CD8-positive, alpha-beta memory T cell (primary cell): Measurements from ENCODE around the gene WDR54. TPM values are rescaled to one million over a fixed set of nuclear protein-coding genes. Genes with fewer than 3 reads are reported as not detected.
"Not testable (repeated sequence)": the region's sequence is repeated elsewhere in the genome, so short reads cannot be mapped to it uniquely, and the experiment has no call there.

Source experiments
- CTCF ChIA-PET: fragments of 350-600 bp; sonication (Branson Sonifier 250); formaldehyde crosslinking; loops from one replicate; lab custom pipeline; 2021; ENCODE audit warnings: antibody characterized with exemption; lab: Charles Lee
- POLR2A ChIA-PET: fragments of 350-600 bp; sonication (Branson Sonifier 250); formaldehyde crosslinking; loops from one replicate; lab custom pipeline; 2021; ENCODE audit warnings: antibody characterized with exemption; lab: Charles Lee
- DNase-seq, 5 donors: peaks; one replicate each; pipeline versions ENCODE4 v3.0.0 to v3.0.0-alpha.2; 2020 to 2022; ENCODE audit warnings: mixed read lengths in 1 of 5
- H3K27ac ChIP-seq: one replicate; pipeline ENCODE4 v1.7.0; 2013; ENCODE audit warnings: low read depth, mild to moderate bottlenecking, low read length, moderate library complexity
- H3K27me3 ChIP-seq: 2 replicates; pipeline ENCODE4 v1.7.0; 2013; ENCODE audit warnings: low read length, mild to moderate bottlenecking; ENCODE audit not compliant: insufficient read depth, poor library complexity, severe bottlenecking
- H3K36me3 ChIP-seq: 2 replicates; pipeline ENCODE4 v1.7.0; 2013; ENCODE audit warnings: mild to moderate bottlenecking, low read length, moderate library complexity; ENCODE audit not compliant: insufficient read depth
- H3K4me1 ChIP-seq: 2 replicates; pipeline ENCODE4 v1.7.0; 2013; ENCODE audit warnings: mild to moderate bottlenecking, low read length, moderate library complexity; ENCODE audit not compliant: insufficient read depth
- H3K4me3 ChIP-seq: 2 replicates; pipeline ENCODE4 v1.7.0; 2013; ENCODE audit warnings: mild to moderate bottlenecking, low read length
- H3K9me3 ChIP-seq: 2 replicates; pipeline ENCODE4 v1.7.0; 2013; ENCODE audit warnings: mild to moderate bottlenecking, low read length
- H3K27ac Mint-ChIP-seq, 8 donors: one replicate each; pipeline ENCODE4 v1.8.0; 2020 to 2021; ENCODE audit warnings: mixed read lengths in 8 of 8, mild to moderate bottlenecking in 6 of 8, inconsistent platforms in 3 of 8, moderate library complexity in 3 of 8
- H3K27me3 Mint-ChIP-seq, 2 donors: one replicate each; pipeline ENCODE4 v1.8.0; 2020 to 2021; ENCODE audit warnings: mixed read lengths in 2 of 2, mild to moderate bottlenecking in 1 of 2, moderate library complexity in 1 of 2
- H3K36me3 Mint-ChIP-seq, 3 donors: one replicate each; pipeline ENCODE4 v1.8.0; 2020 to 2021; ENCODE audit warnings: mixed read lengths in 3 of 3, inconsistent platforms in 1 of 3, mild to moderate bottlenecking in 1 of 3
- H3K4me1 Mint-ChIP-seq, 3 donors: one replicate each; pipeline ENCODE4 v1.8.0; 2020 to 2021; ENCODE audit warnings: mixed read lengths in 3 of 3, inconsistent platforms in 1 of 3, mild to moderate bottlenecking in 1 of 3
- H3K4me3 Mint-ChIP-seq, 7 donors: one replicate each; pipeline ENCODE4 v1.8.0; 2020 to 2021; ENCODE audit warnings: mixed read lengths in 7 of 7, mild to moderate bottlenecking in 6 of 7, moderate library complexity in 4 of 7, inconsistent platforms in 2 of 7
- H3K9me3 Mint-ChIP-seq, 5 donors: one replicate each; pipeline ENCODE4 v1.8.0; 2020 to 2022; ENCODE audit warnings: mixed read lengths in 5 of 5, mild to moderate bottlenecking in 3 of 5, moderate library complexity in 2 of 5, inconsistent platforms in 1 of 5
- polyA plus RNA-seq: library from polyadenylated mRNA; unstranded; fragments of 300-500 nt; fragmentation: Illumina TruSeq; gene quantifications from one replicate; pipeline ENCODE4 v1.2.3, GENCODE V29; 2021
- total RNA-seq, 2 experiments: library from RNA; stranded (reverse); gene quantifications; one replicate each; pipeline ENCODE4 v1.2.3, GENCODE V29; 2021

WDR54 gene
- total and polyA plus RNA-seq, 3 experiments from 2014 or later = 55.5 to 86.6 (median 75.5) TPM

DNA sequence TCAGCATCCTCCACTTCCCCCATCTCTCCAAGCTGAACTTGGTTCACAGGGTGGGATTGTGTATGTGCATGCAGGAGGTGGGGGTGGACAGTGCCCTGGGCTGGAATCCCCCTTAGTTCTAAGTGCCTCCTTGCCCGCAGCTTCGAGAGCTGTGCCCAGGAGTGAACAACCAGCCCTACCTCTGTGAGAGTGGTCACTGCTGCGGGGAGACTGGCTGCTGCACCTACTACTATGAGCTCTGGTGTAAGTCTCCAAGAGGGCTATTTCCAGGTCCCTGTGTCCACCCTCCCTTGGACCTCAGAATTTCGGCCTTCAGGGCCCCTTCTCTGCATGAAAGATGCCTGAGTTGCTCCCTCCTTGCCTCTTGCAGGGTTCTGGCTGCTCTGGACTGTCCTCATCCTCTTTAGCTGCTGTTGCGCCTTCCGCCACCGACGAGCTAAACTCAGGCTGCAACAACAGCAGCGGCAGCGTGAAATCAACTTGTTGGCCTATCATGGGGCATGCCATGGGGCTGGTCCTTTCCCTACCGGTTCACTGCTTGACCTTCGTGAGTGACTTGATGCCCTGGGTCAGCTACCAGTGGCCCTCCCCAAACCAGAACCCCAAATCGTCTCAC lies 38.1 kb downstream of the WDR54 start:
- not testable (repeated sequence) for H3K27me3 Mint-ChIP-seq, H3K27ac ChIP-seq, DNase-seq, H3K36me3 ChIP-seq, H3K9me3 Mint-ChIP-seq, H3K9me3 ChIP-seq, H3K4me3 ChIP-seq, H3K27me3 ChIP-seq
- ChIA-PET POLR2A (interaction anchor here (2.7 to 3.8 kb wide), 2 partner anchors 8 to 12 kb away, joined by 32 to 54 read pairs; partner anchors contain the start of gene MRPL53), CTCF (interaction anchor here (1.0 to 5.8 kb wide), 2 partner anchors 23 kb away, joined by 5 to 83 read pairs; partner anchors contain the start of genes CCDC142 and TTC31)
- H3K4me1 Mint-ChIP-seq = peaks cover 51 to 67% (median 61%) of the 10 kb centered on the region in 3 donors
- peak overlapping the region; percentile 87 to 98 (median 92) for H3K4me3 Mint-ChIP-seq
- peak overlapping the region in 7 of 8 donors; percentile 55 to 100 (median 97) for H3K27ac Mint-ChIP-seq
- H3K4me1 ChIP-seq = peaks cover 38% of the 10 kb centered on the region
- H3K36me3 Mint-ChIP-seq = peaks cover 0 to 44% (median 0%) of the 10 kb centered on the region in 3 donors

DNA sequence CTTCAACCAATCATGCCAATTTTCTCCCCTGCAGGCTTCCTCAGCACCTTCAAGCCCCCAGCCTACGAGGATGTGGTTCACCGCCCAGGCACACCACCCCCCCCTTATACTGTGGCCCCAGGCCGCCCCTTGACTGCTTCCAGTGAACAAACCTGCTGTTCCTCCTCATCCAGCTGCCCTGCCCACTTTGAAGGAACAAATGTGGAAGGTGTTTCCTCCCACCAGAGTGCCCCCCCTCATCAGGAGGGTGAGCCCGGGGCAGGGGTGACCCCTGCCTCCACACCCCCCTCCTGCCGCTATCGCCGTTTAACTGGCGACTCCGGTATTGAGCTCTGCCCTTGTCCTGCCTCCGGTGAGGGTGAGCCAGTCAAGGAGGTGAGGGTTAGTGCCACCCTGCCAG lies 38.7 kb downstream of the WDR54 start:
- H3K27me3 ChIP-seq, DNase-seq, H3K4me3 ChIP-seq, H3K36me3 ChIP-seq, H3K27ac ChIP-seq, H3K9me3 Mint-ChIP-seq, H3K27me3 Mint-ChIP-seq, POLR2A ChIA-PET, H3K9me3 ChIP-seq: not testable (repeated sequence)
- peaks cover 37% of the 10 kb centered on the region for H3K4me1 ChIP-seq
- H3K27ac Mint-ChIP-seq = peak overlapping the region in 6 of 8 donors; percentile 40 to 100 (median 81)
- H3K4me1 Mint-ChIP-seq = peaks cover 46 to 64% (median 56%) of the 10 kb centered on the region in 3 donors
- peaks cover 0 to 42% (median 0%) of the 10 kb centered on the region in 3 donors for H3K36me3 Mint-ChIP-seq
- H3K4me3 Mint-ChIP-seq = peak overlapping the region in 5 of 7 donors; percentile 44 to 96 (median 90)
- CTCF ChIA-PET = interaction anchor here (1.0 kb wide), 1 partner anchor 22 kb away, joined by 5 read pairs; the partner anchor contains the start of genes CCDC142 and TTC31

DNA sequence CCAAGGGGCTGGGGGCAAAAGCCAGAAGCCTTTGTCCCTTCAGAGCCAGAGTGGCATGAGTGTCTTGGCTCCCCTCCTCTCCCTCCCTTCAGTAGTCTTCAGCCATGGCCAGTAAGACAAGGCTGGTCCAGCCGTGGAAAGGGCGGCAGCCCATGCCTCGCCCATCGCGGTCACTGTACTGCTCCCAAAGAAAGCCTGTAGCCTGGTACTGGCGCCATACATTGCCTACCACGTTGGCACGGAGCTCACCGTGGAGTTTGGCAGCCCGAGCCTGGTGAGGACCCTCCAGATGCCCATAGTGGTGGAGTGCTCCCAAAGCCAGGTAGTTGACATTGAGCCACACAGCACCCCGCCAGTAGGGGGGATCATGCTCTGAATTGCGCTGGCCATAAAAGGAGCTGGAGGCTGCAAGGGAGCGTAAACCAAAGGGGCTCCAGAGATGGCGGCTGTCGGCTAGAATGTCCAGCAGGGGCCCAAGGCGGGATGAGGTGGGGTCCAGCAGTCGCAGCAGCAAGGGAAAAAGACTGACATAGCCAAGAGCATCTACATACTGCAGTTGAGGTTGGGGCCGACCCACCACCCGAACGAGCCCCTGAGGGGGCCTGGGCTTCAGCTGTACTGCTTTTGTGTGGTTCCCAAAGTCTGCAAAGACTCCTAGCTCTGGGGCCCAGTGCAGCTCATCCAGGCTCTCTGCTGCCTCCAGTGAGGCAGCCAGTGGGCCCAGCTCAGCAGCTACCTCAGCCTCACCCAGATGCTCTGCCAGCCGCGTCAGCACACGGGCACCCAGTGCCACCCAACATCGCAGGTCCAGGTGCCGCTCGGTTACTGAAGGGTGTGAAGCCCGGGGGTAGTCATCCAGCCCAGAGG lies 39.9 kb downstream of the WDR54 start:
- Mint-ChIP-seq H3K36me3 (peaks cover 0 to 41% (median 0%) of the 10 kb centered on the region in 3 donors), H3K4me1 (peaks cover 41 to 62% (median 54%) of the 10 kb centered on the region in 3 donors), H3K9me3 (no peaks in the 10 kb centered on the region), H3K27me3 (peaks cover 0 to 2% of the 10 kb centered on the region in 2 donors), H3K27ac (peak overlapping the region in 3 of 8 donors; percentile 15 to 40 (median 24)), H3K4me3 (peak overlapping the region in 4 of 7 donors; percentile 8 to 73 (median 36))
- peaks cover 25% of the 10 kb centered on the region for H3K4me1 ChIP-seq
- H3K9me3 ChIP-seq = no peaks in the 10 kb centered on the region
- POLR2A ChIA-PET = interaction anchor here (0.5 to 0.6 kb wide), 2 partner anchors 18 to 29 kb away, joined by 3 to 7 read pairs; no protein-coding TSS in a partner anchor
- DNase-seq = no peak
- CTCF ChIA-PET = interaction anchor here (1.0 to 1.6 kb wide), 2 partner anchors 13 to 20 kb away, joined by 4 to 7 read pairs; no protein-coding TSS in a partner anchor
- no peak overlapping the region for H3K4me3 ChIP-seq
- H3K27ac ChIP-seq = no peak overlapping the region
- H3K36me3 ChIP-seq = peaks cover 4% of the 10 kb centered on the region
- no peaks in the 10 kb centered on the region for H3K27me3 ChIP-seq

DNA sequence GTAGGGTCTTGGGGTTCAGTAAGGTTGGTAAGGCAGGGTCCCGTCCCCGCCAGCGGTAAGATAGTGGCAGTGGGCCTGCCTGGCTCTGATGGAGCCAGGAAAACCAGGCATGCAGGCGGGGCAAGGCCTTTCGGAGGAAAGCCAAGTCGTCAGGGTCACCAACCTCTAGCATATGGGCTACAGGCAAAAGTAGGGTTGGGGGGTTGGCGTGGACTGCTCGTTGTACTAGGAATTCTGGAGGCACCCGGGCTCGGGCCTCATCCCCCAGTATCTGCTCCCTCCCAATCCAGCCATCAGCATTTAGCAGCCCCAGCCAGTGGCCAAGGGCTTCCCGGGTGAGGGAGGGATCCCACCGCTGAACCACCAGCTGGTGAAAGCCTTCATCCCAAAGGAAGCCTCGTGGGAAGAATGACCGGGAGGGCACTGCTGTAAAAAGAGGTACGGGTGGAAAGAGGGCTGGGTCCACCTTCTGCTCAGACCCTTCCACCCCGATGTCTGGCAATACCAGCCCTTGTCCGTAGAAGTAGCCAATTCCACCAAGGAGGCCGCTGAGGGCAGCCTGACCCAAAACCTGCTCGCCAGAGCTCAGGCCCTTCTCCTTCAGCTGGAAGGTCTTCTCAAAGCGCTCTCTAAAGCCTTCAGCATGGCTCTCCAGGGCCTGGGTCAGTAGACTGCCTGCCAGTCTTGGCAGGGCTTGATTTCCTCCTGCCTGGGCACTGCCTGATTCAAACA lies 40.7 kb downstream of the WDR54 start:
- Histone ChIP-seq H3K27me3 (no peaks in the 10 kb centered on the region), H3K4me1 (peaks cover 18% of the 10 kb centered on the region), H3K27ac (no peak overlapping the region), H3K36me3 (peaks cover 4% of the 10 kb centered on the region), H3K4me3 (no peak overlapping the region), H3K9me3 (no peaks in the 10 kb centered on the region)
- Mint-ChIP-seq H3K4me1 (peaks cover 33 to 54% (median 46%) of the 10 kb centered on the region in 3 donors), H3K4me3 (peak overlapping the region in 2 of 7 donors; percentile 44 to 99), H3K36me3 (peaks cover 0 to 40% (median 0%) of the 10 kb centered on the region in 3 donors), H3K27me3 (peaks cover 0 to 2% of the 10 kb centered on the region in 2 donors), H3K9me3 (no peaks in the 10 kb centered on the region), H3K27ac (peak overlapping the region in 3 of 8 donors; percentile 72 to 99 (median 77))
- DNase-seq = no peak
- CTCF ChIA-PET = interaction anchor here (0.8 to 1.6 kb wide), 3 partner anchors 11 to 19 kb away, joined by 3 to 7 read pairs (median 4); partner anchors contain the start of gene MRPL53
- POLR2A ChIA-PET = interaction anchor here (0.5 kb wide), 1 partner anchor 19 kb away, joined by 3 read pairs; no protein-coding TSS in a partner anchor

DNA sequence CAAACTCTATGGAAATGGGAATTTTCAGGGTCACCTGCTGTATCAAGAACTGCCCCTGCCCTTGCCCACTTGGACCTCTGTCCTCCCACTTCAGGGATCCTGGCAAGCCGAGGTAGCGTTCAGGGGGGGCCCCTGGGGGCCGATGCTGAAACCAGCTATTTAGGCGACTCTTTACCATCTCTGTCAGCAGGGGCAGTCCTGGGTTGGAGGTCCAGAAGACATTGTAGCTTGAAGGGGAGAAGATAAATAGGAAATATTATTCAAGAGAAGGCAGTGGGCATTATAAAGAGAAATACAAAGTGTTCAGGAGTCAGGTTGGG lies 41.2 kb downstream of the WDR54 start:
- no peaks in the 10 kb centered on the region for H3K9me3 ChIP-seq
- Mint-ChIP-seq H3K4me3 (peak overlapping the region; percentile 53 to 99 (median 73)), H3K27ac (peak overlapping the region in 5 of 8 donors; percentile 48 to 99 (median 72)), H3K36me3 (peaks cover 0 to 36% (median 0%) of the 10 kb centered on the region in 3 donors), H3K27me3 (peaks cover 0 to 2% of the 10 kb centered on the region in 2 donors), H3K4me1 (peaks cover 30 to 53% (median 45%) of the 10 kb centered on the region in 3 donors), H3K9me3 (no peaks in the 10 kb centered on the region)
- no peaks in the 10 kb centered on the region for H3K27me3 ChIP-seq
- peaks cover 18% of the 10 kb centered on the region for H3K4me1 ChIP-seq
- POLR2A ChIA-PET = no interaction called here
- CTCF ChIA-PET = interaction anchor here (0.8 to 1.6 kb wide), 2 partner anchors 10 to 19 kb away, joined by 3 to 7 read pairs; partner anchors contain the start of gene MRPL53
- peaks cover 4% of the 10 kb centered on the region for H3K36me3 ChIP-seq
- H3K4me3 ChIP-seq = no peak overlapping the region
- DNase-seq = no peak
- no peak overlapping the region for H3K27ac ChIP-seq

DNA sequence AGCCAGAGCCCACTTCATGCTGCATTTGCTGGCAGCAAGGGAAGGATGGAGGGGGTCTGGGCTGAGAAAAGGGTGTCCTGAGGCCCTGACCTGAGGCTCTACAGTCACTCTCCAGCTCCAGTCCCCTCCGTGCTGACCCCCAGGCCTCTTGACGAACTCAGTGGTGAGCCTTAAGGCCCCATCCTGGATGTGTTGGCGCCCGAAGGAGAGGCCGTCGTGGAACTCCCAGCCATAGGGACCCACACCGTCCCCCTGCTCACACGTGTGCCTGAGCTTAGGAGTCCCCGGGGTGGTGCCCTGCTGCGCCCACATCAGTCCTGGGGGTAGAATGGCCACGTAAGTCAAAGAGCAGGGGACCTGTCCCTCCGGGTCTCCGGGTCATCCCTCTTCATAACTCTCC lies 42.9 kb downstream of the WDR54 start:
- H3K27me3 ChIP-seq = no peaks in the 10 kb centered on the region
- H3K27ac ChIP-seq = peak overlapping the region; percentile 82
- ChIA-PET CTCF (interaction anchor here (1.2 to 2.8 kb wide), 2 partner anchors 9 to 18 kb away, joined by 3 to 12 read pairs; partner anchors contain the start of genes CCDC142, INO80B and TTC31), POLR2A (interaction anchor here (0.8 to 1.6 kb wide), 2 partner anchors 15 to 17 kb away, joined by 3 to 9 read pairs; no protein-coding TSS in a partner anchor)
- H3K36me3 Mint-ChIP-seq = peaks cover 0 to 26% (median 0%) of the 10 kb centered on the region in 3 donors
- peak overlapping the region; percentile 79 to 99 (median 98) for H3K4me3 Mint-ChIP-seq
- no peaks in the 10 kb centered on the region for H3K9me3 Mint-ChIP-seq
- H3K27me3 Mint-ChIP-seq = peaks cover 0 to 2% of the 10 kb centered on the region in 2 donors
- H3K4me1 ChIP-seq = peaks cover 10% of the 10 kb centered on the region
- peaks cover 4% of the 10 kb centered on the region for H3K36me3 ChIP-seq
- peak overlapping the region; percentile 53 to 99 (median 76) for H3K27ac Mint-ChIP-seq
- no peak for DNase-seq
- peak overlapping the region; percentile 80 for H3K4me3 ChIP-seq
- H3K4me1 Mint-ChIP-seq = peaks cover 18 to 41% (median 33%) of the 10 kb centered on the region in 3 donors
- no peaks in the 10 kb centered on the region for H3K9me3 ChIP-seq

DNA sequence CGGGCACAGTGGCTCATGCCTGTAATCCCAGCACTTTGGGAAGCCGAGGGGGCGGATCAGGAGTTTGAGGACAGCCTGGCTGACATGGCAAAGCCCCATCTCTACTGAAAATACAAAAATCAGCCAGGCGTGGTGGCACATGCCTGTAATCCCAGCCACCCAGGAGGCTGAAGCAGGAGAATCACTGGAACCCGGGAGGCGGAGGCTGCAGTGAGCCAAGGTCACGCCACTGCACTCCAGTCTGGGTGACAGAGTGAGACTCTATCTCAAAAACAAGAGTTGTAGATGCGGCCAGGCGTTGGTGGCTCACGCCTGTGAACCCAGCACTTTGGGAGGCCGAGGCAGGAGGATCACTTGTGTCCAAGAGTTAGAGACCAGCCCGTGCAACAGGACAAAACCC lies 49.2 kb downstream of the WDR54 start:
- H3K9me3 ChIP-seq, H3K4me3 ChIP-seq, H3K36me3 ChIP-seq, H3K9me3 Mint-ChIP-seq, H3K27ac ChIP-seq, DNase-seq, H3K27me3 ChIP-seq, H3K27me3 Mint-ChIP-seq: not testable (repeated sequence)
- Mint-ChIP-seq H3K4me3 (peak overlapping the region; percentile 46 to 89 (median 58)), H3K4me1 (peaks cover 25 to 32% (median 30%) of the 10 kb centered on the region in 3 donors), H3K27ac (peak overlapping the region; percentile 26 to 92 (median 85)), H3K36me3 (peaks cover 0 to 27% (median 8%) of the 10 kb centered on the region in 3 donors)
- POLR2A ChIA-PET = interaction anchor here (1.2 to 3.4 kb wide), 3 partner anchors 12 to 16 kb away, joined by 4 to 56 read pairs (median 54); partner anchors contain the start of genes CCDC142, INO80B, TTC31 and WBP1
- CTCF ChIA-PET = interaction anchor here (0.7 to 4.7 kb wide), 2 partner anchors 12 to 61 kb away, joined by 3 to 49 read pairs; partner anchors contain the start of genes CCDC142 and TTC31
- peaks cover 22% of the 10 kb centered on the region for H3K4me1 ChIP-seq
